ENCODE data around the gene INSRR. TPM values are rescaled to one million over a fixed set of nuclear protein-coding genes. Genes with fewer than 3 reads are reported as not detected.

Gene INSRR
- total RNA-seq, 1 experiment from 2014 or later = not detected

DNA sequence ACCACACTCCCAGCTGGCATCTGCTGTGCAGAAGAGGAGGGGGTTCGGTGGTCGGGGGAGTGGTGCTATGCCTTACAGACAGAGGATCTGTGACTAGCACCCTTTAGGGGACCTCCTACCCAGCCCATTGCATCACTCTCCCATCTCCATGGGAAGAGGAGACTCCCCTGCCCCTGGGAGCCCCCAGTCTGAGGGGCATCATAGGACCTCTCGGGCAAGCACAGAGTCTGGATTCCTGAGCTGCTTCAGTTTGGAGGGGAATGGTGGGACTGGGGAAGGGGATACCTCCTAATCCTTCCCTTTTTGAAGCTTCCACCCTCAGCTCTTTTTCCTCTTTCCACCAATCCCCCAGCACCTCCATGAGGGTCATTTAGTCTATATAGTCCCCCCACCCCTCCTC is 1.4 kb downstream of the INSRR start:
- Histone ChIP-seq H3K4me1 (replicated peaks; ENCODE audit: insufficient read depth) (peaks cover 12% of the 10 kb centered on the region), H3K9me2 (ENCODE audit: insufficient read depth) (no peaks in the 10 kb centered on the region), H3K36me3 (ENCODE audit: low read depth) (no peaks in the 10 kb centered on the region), H3K4me3 (no peak overlapping the region), H3K9me3 (ENCODE audit: insufficient read depth, low read depth) (no peaks in the 10 kb centered on the region), H4K20me1 (ENCODE audit: insufficient read depth) (no peaks in the 10 kb centered on the region), H2AFZ (no peak overlapping the region), H3F3A (ENCODE audit: insufficient read depth, low read depth) (no peaks in the 10 kb centered on the region), H3K79me2 (ENCODE audit: low read depth) (no peaks in the 10 kb centered on the region), H3K4me2 (no peak overlapping the region), H3K27ac (no peak overlapping the region), H3K27me3 (ENCODE audit: insufficient read depth, low read depth) (peaks cover 64% of the 10 kb centered on the region)
- DNase-seq = no peak
- BruUV-seq (replicated peaks) = no TSS peak
- TF ChIP-seq EZH2 (IDR thresholded peaks at IDR 0.05; ENCODE audit: low read depth) (no peak), CTCF (conservative IDR thresholded peaks at IDR 0.05) (no peak)
- intact Hi-C loops (cut with micrococcal nuclease; ENCODE audit: unreplicated experiment) = no loop called here
- ChIA-PET POLR2A (ENCODE audit: unreplicated experiment) (no interaction called here), CTCF (interaction anchor here (0.5 to 0.7 kb wide), 2 partner anchors 59 to 145 kb away, joined by 6 read pairs; no protein-coding TSS in a partner anchor)

GRCh38 chr1:156856282-156856785 is 2.6 kb downstream of the INSRR start:
- no peaks in the 10 kb centered on the region for H3K36me3 ChIP-seq (ENCODE audit: low read depth)
- H3K9me2 ChIP-seq (ENCODE audit: insufficient read depth) = no peaks in the 10 kb centered on the region
- peaks cover 12% of the 10 kb centered on the region for H3K4me1 ChIP-seq (replicated peaks; ENCODE audit: insufficient read depth)
- H3K4me2 ChIP-seq = no peak overlapping the region
- CTCF ChIA-PET = interaction anchor here (0.8 kb wide), 1 partner anchor 130 kb away, joined by 3 read pairs; no protein-coding TSS in a partner anchor
- no peaks in the 10 kb centered on the region for H4K20me1 ChIP-seq (ENCODE audit: insufficient read depth)
- no peak overlapping the region for H3K4me3 ChIP-seq
- H2AFZ ChIP-seq = no peak overlapping the region
- no peak overlapping the region for H3K27ac ChIP-seq
- POLR2A ChIA-PET (ENCODE audit: unreplicated experiment) = no interaction called here
- no peak for TF ChIP-seq EZH2 (IDR thresholded peaks at IDR 0.05; ENCODE audit: low read depth)
- no peak for TF ChIP-seq CTCF (conservative IDR thresholded peaks at IDR 0.05)
- no TSS peak for BruUV-seq (replicated peaks)
- peaks cover 53% of the 10 kb centered on the region for H3K27me3 ChIP-seq (ENCODE audit: insufficient read depth, low read depth)
- no peaks in the 10 kb centered on the region for H3K9me3 ChIP-seq (ENCODE audit: insufficient read depth, low read depth)
- H3K79me2 ChIP-seq (ENCODE audit: low read depth) = no peaks in the 10 kb centered on the region
- H3F3A ChIP-seq (ENCODE audit: insufficient read depth, low read depth) = no peaks in the 10 kb centered on the region
- DNase-seq = no peak
- intact Hi-C loops (cut with micrococcal nuclease; ENCODE audit: unreplicated experiment) = no loop called here

GRCh38 chr1:156854634-156855033 is 4.3 kb downstream of the INSRR start:
- no peaks in the 10 kb centered on the region; the same call in 1 of the 2 replicates for H4K20me1 ChIP-seq (ENCODE audit: insufficient read depth)
- peaks cover 37% of the 10 kb centered on the region for H3K27me3 ChIP-seq (ENCODE audit: insufficient read depth, low read depth)
- intact Hi-C loops (cut with micrococcal nuclease; ENCODE audit: unreplicated experiment) = no loop called here

More at GRCh38 chr1:156854634-156855033, 4.3 kb downstream of the INSRR start:
- CTCF ChIA-PET = no interaction called here
- no peaks in the 10 kb centered on the region for H3F3A ChIP-seq (ENCODE audit: insufficient read depth, low read depth)
- no peaks in the 10 kb centered on the region for H3K79me2 ChIP-seq (ENCODE audit: low read depth)
- POLR2A ChIA-PET (ENCODE audit: unreplicated experiment) = no interaction called here
- TF ChIP-seq CTCF (conservative IDR thresholded peaks at IDR 0.05) (no peak), EZH2 (IDR thresholded peaks at IDR 0.05; ENCODE audit: low read depth) (no peak)
- no peak overlapping the region for H2AFZ ChIP-seq
- no peak for DNase-seq
- BruUV-seq (replicated peaks) = no TSS peak
- no peak overlapping the region for H3K27ac ChIP-seq
- H3K4me2 ChIP-seq = no peak overlapping the region
- peaks cover 8% of the 10 kb centered on the region for H3K4me1 ChIP-seq (replicated peaks; ENCODE audit: insufficient read depth)
- H3K9me3 ChIP-seq (ENCODE audit: insufficient read depth, low read depth) = no peaks in the 10 kb centered on the region
- no peaks in the 10 kb centered on the region for H3K9me2 ChIP-seq (ENCODE audit: insufficient read depth)
- no peaks in the 10 kb centered on the region for H3K36me3 ChIP-seq (ENCODE audit: low read depth)
- no peak overlapping the region for H3K4me3 ChIP-seq

All from PC-9 (cell line).